ENCODE results near the gene AP1S1.
A peak's percentile ranks its signal among the peaks of the same experiment; 100 is the strongest.

The AP1S1 gene

DNA sequence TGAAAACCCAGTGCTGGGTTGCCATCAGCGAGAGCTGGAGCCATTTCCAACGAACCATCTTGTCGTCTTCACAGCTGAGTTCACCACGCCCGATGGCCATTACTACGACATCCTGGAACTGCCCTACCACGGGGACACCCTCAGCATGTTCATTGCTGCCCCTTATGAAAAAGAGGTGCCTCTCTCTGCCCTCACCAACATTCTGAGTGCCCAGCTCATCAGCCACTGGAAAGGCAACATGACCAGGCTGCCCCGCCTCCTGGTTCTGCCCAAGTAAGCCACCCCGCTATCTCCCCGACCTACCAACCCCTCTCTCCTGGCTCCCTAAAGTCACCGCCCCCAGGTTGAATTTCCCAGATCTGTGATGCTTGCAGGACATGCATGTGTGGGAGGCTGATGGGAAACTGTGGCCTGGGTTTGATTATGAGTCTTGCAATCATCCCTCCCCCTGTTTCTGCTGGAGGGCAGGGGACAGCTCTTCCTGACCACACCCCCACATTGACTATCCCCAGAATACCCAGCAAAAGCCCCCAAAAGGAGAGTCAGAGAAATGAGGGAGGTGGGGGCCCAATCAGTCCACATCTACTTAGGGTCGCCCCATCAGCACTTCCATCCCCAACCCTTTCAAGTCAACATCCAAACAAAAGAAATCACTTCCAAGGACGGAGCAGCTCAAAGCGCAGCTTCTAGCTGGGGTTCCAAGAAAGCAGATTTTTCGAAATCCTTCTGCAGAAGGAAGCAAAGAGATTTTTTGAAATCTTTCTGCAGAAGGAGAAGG is 20.5 kb upstream of the AP1S1 start:
- H3K36me3 ChIP-seq (ENCODE audit: control insufficient read depth in 1 of 2, insufficient read depth in 2 of 2, low read length in 2 of 2): no peaks in the 10 kb centered on the region
- H3K27me3 ChIP-seq (ENCODE audit: control insufficient read depth in 1 of 2, insufficient read depth in 2 of 2, low read length in 2 of 2): no peaks in the 10 kb centered on the region
- H3K4me3 ChIP-seq (ENCODE audit: low read depth in 1 of 2, low read length in 2 of 2): no peak overlapping the region
- no peak overlapping the region for H3K27ac ChIP-seq (ENCODE audit: low read depth, low read length)
- H3K9ac ChIP-seq (ENCODE audit: low read depth in 1 of 2, low read length in 2 of 2): no peak overlapping the region
- peaks cover 9 to 10% of the 10 kb centered on the region in 2 donors for H3K4me1 ChIP-seq (ENCODE audit: control insufficient read depth in 1 of 2, insufficient read depth in 2 of 2, low read length in 2 of 2)
- no peaks in the 10 kb centered on the region for H3K9me3 ChIP-seq (ENCODE audit: control insufficient read depth in 1 of 2, low read length in 2 of 2)

DNA sequence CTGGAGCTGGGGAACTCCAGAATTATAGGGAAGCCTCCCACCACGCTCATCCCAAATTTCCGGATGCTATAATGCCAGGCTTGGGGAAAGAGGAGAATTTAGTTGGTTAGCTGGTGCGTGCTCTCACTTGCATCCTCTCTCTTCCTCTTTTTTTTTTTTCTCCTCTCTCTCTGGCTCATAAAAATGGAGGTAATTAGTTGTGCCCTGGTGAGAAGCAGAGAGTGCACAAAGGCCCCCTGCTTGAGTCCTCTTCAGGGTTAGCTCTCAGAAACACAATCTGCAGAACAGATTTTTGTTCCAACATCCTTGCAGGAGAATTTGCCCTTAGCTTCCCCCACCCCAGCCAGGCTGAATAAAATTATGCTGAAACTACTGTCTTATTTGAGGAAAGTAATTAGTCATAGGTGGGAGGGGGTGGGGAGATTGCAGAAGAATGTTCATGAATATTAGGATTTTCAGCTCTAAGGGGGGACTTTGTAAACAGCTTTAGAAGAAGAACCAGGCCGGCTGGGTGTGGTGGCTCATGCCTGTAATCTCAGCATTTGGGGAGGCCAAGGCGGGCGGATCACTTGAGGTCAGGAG is 19.8 kb upstream of the AP1S1 start:
- Histone ChIP-seq H3K9ac (ENCODE audit: low read depth in 1 of 2, low read length in 2 of 2) (no peak overlapping the region), H3K9me3 (ENCODE audit: control insufficient read depth in 1 of 2, low read length in 2 of 2) (no peaks in the 10 kb centered on the region), H3K4me3 (ENCODE audit: low read depth in 1 of 2, low read length in 2 of 2) (no peak overlapping the region), H3K36me3 (ENCODE audit: control insufficient read depth in 1 of 2, insufficient read depth in 2 of 2, low read length in 2 of 2) (no peaks in the 10 kb centered on the region), H3K27ac (ENCODE audit: low read depth, low read length) (no peak overlapping the region), H3K27me3 (ENCODE audit: control insufficient read depth in 1 of 2, insufficient read depth in 2 of 2, low read length in 2 of 2) (no peaks in the 10 kb centered on the region), H3K4me1 (ENCODE audit: control insufficient read depth in 1 of 2, insufficient read depth in 2 of 2, low read length in 2 of 2) (peaks cover 9 to 10% of the 10 kb centered on the region in 2 donors)

DNA sequence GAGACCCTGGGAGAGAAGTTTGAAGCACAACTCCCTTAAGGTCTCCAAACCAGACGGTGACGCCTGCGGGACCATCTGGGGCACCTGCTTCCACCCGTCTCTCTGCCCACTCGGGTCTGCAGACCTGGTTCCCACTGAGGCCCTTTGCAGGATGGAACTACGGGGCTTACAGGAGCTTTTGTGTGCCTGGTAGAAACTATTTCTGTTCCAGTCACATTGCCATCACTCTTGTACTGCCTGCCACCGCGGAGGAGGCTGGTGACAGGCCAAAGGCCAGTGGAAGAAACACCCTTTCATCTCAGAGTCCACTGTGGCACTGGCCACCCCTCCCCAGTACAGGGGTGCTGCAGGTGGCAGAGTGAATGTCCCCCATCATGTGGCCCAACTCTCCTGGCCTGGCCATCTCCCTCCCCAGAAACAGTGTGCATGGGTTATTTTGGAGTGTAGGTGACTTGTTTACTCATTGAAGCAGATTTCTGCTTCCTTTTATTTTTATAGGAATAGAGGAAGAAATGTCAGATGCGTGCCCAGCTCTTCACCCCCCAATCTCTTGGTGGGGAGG is 16.5 kb upstream of the AP1S1 start:
- Histone ChIP-seq H3K27me3 (ENCODE audit: control insufficient read depth in 1 of 2, insufficient read depth in 2 of 2, low read length in 2 of 2) (no peaks in the 10 kb centered on the region), H3K36me3 (ENCODE audit: control insufficient read depth in 1 of 2, insufficient read depth in 2 of 2, low read length in 2 of 2) (no peaks in the 10 kb centered on the region), H3K27ac (ENCODE audit: low read depth, low read length) (peak overlapping the region; percentile 39), H3K9me3 (ENCODE audit: control insufficient read depth in 1 of 2, low read length in 2 of 2) (no peaks in the 10 kb centered on the region), H3K4me1 (ENCODE audit: control insufficient read depth in 1 of 2, insufficient read depth in 2 of 2, low read length in 2 of 2) (peaks cover 9 to 10% of the 10 kb centered on the region in 2 donors), H3K9ac (ENCODE audit: low read depth in 1 of 2, low read length in 2 of 2) (peak overlapping the region; percentile 22 to 29), H3K4me3 (ENCODE audit: low read depth in 1 of 2, low read length in 2 of 2) (peak overlapping the region in 1 of 2 donors; percentile 35)

DNA sequence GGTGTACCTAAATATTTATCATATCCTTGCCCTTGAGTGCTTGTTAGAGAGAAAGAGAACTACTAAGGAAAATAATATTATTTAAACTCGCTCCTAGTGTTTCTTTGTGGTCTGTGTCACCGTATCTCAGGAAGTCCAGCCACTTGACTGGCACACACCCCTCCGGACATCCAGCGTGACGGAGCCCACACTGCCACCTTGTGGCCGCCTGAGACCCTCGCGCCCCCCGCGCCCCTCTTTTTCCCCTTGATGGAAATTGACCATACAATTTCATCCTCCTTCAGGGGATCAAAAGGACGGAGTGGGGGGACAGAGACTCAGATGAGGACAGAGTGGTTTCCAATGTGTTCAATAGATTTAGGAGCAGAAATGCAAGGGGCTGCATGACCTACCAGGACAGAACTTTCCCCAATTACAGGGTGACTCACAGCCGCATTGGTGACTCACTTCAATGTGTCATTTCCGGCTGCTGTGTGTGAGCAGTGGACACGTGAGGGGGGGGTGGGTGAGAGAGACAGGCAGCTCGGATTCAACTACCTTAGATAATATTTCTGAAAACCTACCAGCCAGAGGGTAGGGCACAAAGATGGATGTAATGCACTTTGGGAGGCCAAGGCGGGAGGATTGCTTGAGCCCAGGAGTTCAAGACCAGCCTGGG is 15.9 kb upstream of the AP1S1 start:
- Histone ChIP-seq H3K27me3 (ENCODE audit: control insufficient read depth in 1 of 2, insufficient read depth in 2 of 2, low read length in 2 of 2) (no peaks in the 10 kb centered on the region), H3K36me3 (ENCODE audit: control insufficient read depth in 1 of 2, insufficient read depth in 2 of 2, low read length in 2 of 2) (no peaks in the 10 kb centered on the region), H3K4me3 (ENCODE audit: low read depth in 1 of 2, low read length in 2 of 2) (peak overlapping the region in 1 of 2 donors; percentile 47), H3K9ac (ENCODE audit: low read depth in 1 of 2, low read length in 2 of 2) (peak overlapping the region in 1 of 2 donors; percentile 29), H3K27ac (ENCODE audit: low read depth, low read length) (no peak overlapping the region), H3K9me3 (ENCODE audit: control insufficient read depth in 1 of 2, low read length in 2 of 2) (no peaks in the 10 kb centered on the region), H3K4me1 (ENCODE audit: control insufficient read depth in 1 of 2, insufficient read depth in 2 of 2, low read length in 2 of 2) (peaks cover 9 to 10% of the 10 kb centered on the region in 2 donors)

- Histone ChIP-seq H3K4me3 (ENCODE audit: low read depth in 1 of 2, low read length in 2 of 2) (no peak overlapping the region), H3K9ac (ENCODE audit: low read depth in 1 of 2, low read length in 2 of 2) (no peak overlapping the region), H3K36me3 (ENCODE audit: control insufficient read depth in 1 of 2, insufficient read depth in 2 of 2, low read length in 2 of 2) (no peaks in the 10 kb centered on the region), H3K4me1 (ENCODE audit: control insufficient read depth in 1 of 2, insufficient read depth in 2 of 2, low read length in 2 of 2) (peaks cover 10 to 19% of the 10 kb centered on the region in 2 donors), H3K27ac (ENCODE audit: low read depth, low read length) (no peak overlapping the region), H3K27me3 (ENCODE audit: control insufficient read depth in 1 of 2, insufficient read depth in 2 of 2, low read length in 2 of 2) (no peaks in the 10 kb centered on the region), H3K9me3 (ENCODE audit: control insufficient read depth in 1 of 2, low read length in 2 of 2) (no peaks in the 10 kb centered on the region)
These were observed 14.0 kb upstream of the AP1S1 start for GRCh38 chr7:101140339-101140699.

DNA sequence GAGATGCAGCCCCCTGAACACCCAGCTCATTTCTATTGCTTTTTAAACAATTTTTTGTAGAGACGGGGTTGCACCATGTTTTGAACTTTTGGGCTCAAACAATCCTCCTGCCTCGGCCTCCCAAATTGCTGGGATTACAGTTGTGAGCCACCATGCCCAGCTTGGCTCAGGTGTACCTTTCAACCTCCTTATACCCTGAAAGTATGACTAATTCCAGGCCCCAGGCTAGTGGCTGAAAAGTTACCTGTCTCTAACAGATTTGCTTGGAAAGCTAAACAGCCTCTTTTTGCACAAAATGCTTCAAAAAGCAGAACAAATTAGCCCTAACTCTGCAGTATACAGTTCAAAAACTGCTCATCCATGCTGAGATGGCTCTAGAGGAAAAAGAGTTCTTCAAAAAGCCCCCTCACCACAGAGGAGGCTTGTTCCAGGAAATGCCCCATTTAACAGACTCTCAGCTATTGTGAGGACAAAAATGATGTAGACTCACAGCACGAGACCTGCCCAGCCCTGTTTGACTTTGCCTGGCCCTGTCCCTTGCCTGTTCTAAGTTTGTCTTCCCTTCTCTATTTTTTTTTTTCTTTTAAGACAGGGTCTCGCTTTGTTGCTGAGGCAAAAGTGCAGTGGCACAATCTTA is 13.4 kb upstream of the AP1S1 start:
- no peaks in the 10 kb centered on the region for H3K27me3 ChIP-seq (ENCODE audit: control insufficient read depth in 1 of 2, insufficient read depth in 2 of 2, low read length in 2 of 2)
- H3K4me3 ChIP-seq (ENCODE audit: low read depth in 1 of 2, low read length in 2 of 2): no peak overlapping the region
- no peaks in the 10 kb centered on the region for H3K36me3 ChIP-seq (ENCODE audit: control insufficient read depth in 1 of 2, insufficient read depth in 2 of 2, low read length in 2 of 2)
- no peak overlapping the region for H3K9ac ChIP-seq (ENCODE audit: low read depth in 1 of 2, low read length in 2 of 2)
- peaks cover 10 to 19% of the 10 kb centered on the region in 2 donors for H3K4me1 ChIP-seq (ENCODE audit: control insufficient read depth in 1 of 2, insufficient read depth in 2 of 2, low read length in 2 of 2)
- H3K27ac ChIP-seq (ENCODE audit: low read depth, low read length): no peak overlapping the region
- no peaks in the 10 kb centered on the region for H3K9me3 ChIP-seq (ENCODE audit: control insufficient read depth in 1 of 2, low read length in 2 of 2)

DNA sequence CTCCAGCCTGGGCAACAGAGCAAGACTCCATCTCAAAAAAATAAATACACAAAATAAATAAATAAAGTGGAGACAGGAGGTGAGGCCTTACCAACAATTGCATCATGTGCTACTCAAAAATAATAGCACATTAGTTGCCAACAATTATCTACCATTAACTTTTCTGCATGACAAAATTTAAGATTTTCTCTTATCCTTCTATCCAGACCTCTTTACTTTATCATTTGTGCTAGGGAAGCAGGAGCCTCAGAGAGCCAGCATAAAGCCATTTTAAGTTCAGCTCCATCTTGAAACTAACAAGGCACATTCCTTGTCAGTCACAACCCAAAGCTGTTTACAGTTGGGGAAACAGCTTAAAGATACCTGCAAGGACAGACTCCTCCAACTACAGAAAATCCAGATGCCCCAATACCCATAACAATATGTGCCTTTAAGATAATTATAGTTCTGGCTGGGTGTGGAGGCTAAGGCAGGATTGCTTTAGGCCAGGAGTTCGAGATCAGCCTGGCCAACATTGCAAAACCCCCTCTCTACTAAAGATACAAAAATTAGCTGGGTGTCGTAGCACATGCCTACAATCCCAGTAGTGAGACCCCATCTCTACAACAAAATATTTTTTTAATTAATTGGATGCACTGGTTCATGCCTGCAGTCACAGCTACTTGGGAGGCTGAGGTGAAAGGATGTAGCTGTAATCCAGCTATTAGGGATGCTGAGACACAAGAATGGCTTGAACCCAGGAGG is 2.2 kb upstream of the AP1S1 start:
- Histone ChIP-seq H3K4me1 (ENCODE audit: control insufficient read depth in 1 of 2, insufficient read depth in 2 of 2, low read length in 2 of 2) (peaks cover 12% of the 10 kb centered on the region in 2 donors), H3K27ac (ENCODE audit: low read depth, low read length) (no peak overlapping the region), H3K4me3 (ENCODE audit: low read depth in 1 of 2, low read length in 2 of 2) (no peak overlapping the region), H3K9ac (ENCODE audit: low read depth in 1 of 2, low read length in 2 of 2) (no peak overlapping the region), H3K36me3 (ENCODE audit: control insufficient read depth in 1 of 2, insufficient read depth in 2 of 2, low read length in 2 of 2) (peaks cover under 1 to 3% of the 10 kb centered on the region in 2 donors), H3K27me3 (ENCODE audit: control insufficient read depth in 1 of 2, insufficient read depth in 2 of 2, low read length in 2 of 2) (no peaks in the 10 kb centered on the region), H3K9me3 (ENCODE audit: control insufficient read depth in 1 of 2, low read length in 2 of 2) (no peaks in the 10 kb centered on the region)

DNA sequence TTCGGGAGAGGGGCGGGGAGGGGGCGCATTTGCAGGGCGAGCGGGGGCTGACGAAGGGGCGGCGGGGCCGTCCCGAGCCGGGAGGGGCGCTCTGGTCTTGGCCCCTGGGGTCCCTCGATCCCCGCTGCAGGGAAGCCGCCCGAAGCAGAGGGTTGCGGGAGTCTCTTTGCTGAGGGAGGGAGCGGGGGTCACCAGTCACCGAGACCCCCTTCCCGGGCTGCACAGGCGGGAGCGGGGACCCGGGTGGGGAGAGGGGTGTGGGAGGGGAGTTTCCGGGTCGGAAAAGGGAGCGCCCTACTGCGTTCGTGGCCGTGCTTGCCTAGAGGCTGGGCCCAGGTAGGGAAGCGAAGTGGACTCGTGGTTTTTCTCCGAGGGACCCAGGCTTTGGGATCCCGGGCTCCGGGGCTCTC is 422 bp downstream of the AP1S1 start:
- H3K4me1 ChIP-seq (ENCODE audit: control insufficient read depth in 1 of 2, insufficient read depth in 2 of 2, low read length in 2 of 2): peaks cover 16% of the 10 kb centered on the region in 2 donors
- H3K36me3 ChIP-seq (ENCODE audit: control insufficient read depth in 1 of 2, insufficient read depth in 2 of 2, low read length in 2 of 2): peaks cover 4 to 25% of the 10 kb centered on the region in 2 donors
- H3K27me3 ChIP-seq (ENCODE audit: control insufficient read depth in 1 of 2, insufficient read depth in 2 of 2, low read length in 2 of 2): no peaks in the 10 kb centered on the region
- H3K4me3 ChIP-seq (ENCODE audit: low read depth in 1 of 2, low read length in 2 of 2): peak overlapping the region; percentile 74 to 77
- H3K9me3 ChIP-seq (ENCODE audit: control insufficient read depth in 1 of 2, low read length in 2 of 2): no peaks in the 10 kb centered on the region
- H3K9ac ChIP-seq (ENCODE audit: low read depth in 1 of 2, low read length in 2 of 2): peak overlapping the region; percentile 66
- no peak overlapping the region for H3K27ac ChIP-seq (ENCODE audit: low read depth, low read length)

- no peaks in the 10 kb centered on the region for H3K27me3 ChIP-seq (ENCODE audit: control insufficient read depth in 1 of 2, insufficient read depth in 2 of 2, low read length in 2 of 2)
- H3K36me3 ChIP-seq (ENCODE audit: control insufficient read depth in 1 of 2, insufficient read depth in 2 of 2, low read length in 2 of 2): peaks cover 4 to 29% of the 10 kb centered on the region in 2 donors
- no peak overlapping the region for H3K27ac ChIP-seq (ENCODE audit: low read depth, low read length)
- H3K4me1 ChIP-seq (ENCODE audit: control insufficient read depth in 1 of 2, insufficient read depth in 2 of 2, low read length in 2 of 2): peaks cover 16% of the 10 kb centered on the region in 2 donors
- peak overlapping the region; percentile 74 to 77 for H3K4me3 ChIP-seq (ENCODE audit: low read depth in 1 of 2, low read length in 2 of 2)
- peak overlapping the region; percentile 66 for H3K9ac ChIP-seq (ENCODE audit: low read depth in 1 of 2, low read length in 2 of 2)
- no peaks in the 10 kb centered on the region for H3K9me3 ChIP-seq (ENCODE audit: control insufficient read depth in 1 of 2, low read length in 2 of 2)
These were observed 1.0 kb downstream of the AP1S1 start for GRCh38 chr7:101155303-101155702.

Measured in duodenal mucosa (tissue), 2 donors.